K562 (cell line): ENCODE results near the gene EXOC4. TPM values are rescaled to one million over a fixed set of nuclear protein-coding genes. Genes with fewer than 3 reads are reported as not detected.

Source experiments
- BCLAF1 ChIP-seq, 2 experiments: fragments of 450-650 bp in 1 of 2; IDR thresholded peaks; 2 replicates each; pipeline ENCODE4 v1.6.1; 2011 to 2017; ENCODE audit warnings: low read depth in 2 of 2, antibody characterized with exemption in 1 of 2, borderline replicate concordance in 1 of 2, low read length in 1 of 2, mild to moderate bottlenecking in 1 of 2, mixed read lengths in 1 of 2; ENCODE audit not compliant: control insufficient read depth in 1 of 2
- ETS2 ChIP-seq: IDR thresholded peaks from 2 replicates; pipeline ENCODE4 v1.6.1; 2016; ENCODE audit warnings: borderline replicate concordance, missing genetic modification characterization, mild to moderate bottlenecking, moderate library complexity, missing compliant biosample characterization; ENCODE audit not compliant: poor library complexity, severe bottlenecking
- MCM3 ChIP-seq: fragments of 450-650 bp; IDR thresholded peaks from 2 replicates; pipeline ENCODE4 v1.6.1; 2016
- MIER1 ChIP-seq: fragments of 450-650 bp; IDR thresholded peaks from 2 replicates; pipeline ENCODE4 v1.6.1; 2016; ENCODE audit warnings: antibody characterized with exemption, mild to moderate bottlenecking, low read depth
- NFIX ChIP-seq: fragments of 250-450 bp; sonication (Bioruptor Pico); IDR thresholded peaks from 2 replicates; pipeline ENCODE4 v1.4.0; 2020; ENCODE audit warnings: low read depth, mild to moderate bottlenecking, moderate library complexity
- NFRKB ChIP-seq: fragments of 450-650 bp; IDR thresholded peaks from 2 replicates; pipeline ENCODE4 v1.6.1; 2016; ENCODE audit warnings: low read depth
- SAFB ChIP-seq: fragments of 200-400 bp; formaldehyde crosslinking; IDR thresholded peaks from 2 replicates; pipeline ENCODE4 v1.6.1; 2017; ENCODE audit warnings: low read depth, low read length, borderline replicate concordance
- ZNF217 ChIP-seq: sonication (generic); formaldehyde crosslinking; IDR thresholded peaks from 2 replicates; pipeline ENCODE4 v1.8.0; 2022; ENCODE audit warnings: mild to moderate bottlenecking, missing genetic modification reagents
- ZNF23 ChIP-seq: fragments of 250-450 bp; sonication (Bioruptor Pico); IDR thresholded peaks from 2 replicates; pipeline ENCODE4 v1.4.0; 2020; ENCODE audit warnings: mild to moderate bottlenecking
- ZNF232 ChIP-seq: sonication (generic); formaldehyde crosslinking; IDR thresholded peaks from 2 replicates; pipeline ENCODE4 v1.8.0; 2022; ENCODE audit warnings: mild to moderate bottlenecking, missing genetic modification reagents
- ZNF76 ChIP-seq: fragments of 250-450 bp; sonication (Bioruptor Pico); IDR thresholded peaks from 2 replicates; pipeline ENCODE4 v1.4.0; 2020; ENCODE audit warnings: mild to moderate bottlenecking, moderate library complexity, borderline replicate concordance
- polyA plus RNA-seq, 8 experiments: library from polyadenylated mRNA; depleted of rRNA in 4 of 8; stranded (reverse) in 5 of 8; unstranded in 3 of 8; fragments of >200 nt; fragmentation: Nextera tagmentation in 2 of 8; fragmentation: Illumina TruSeq in 1 of 8; extraction: Ambion mirVana in 2 of 8; extraction: Trizol in 1 of 8; gene quantifications; 2 replicates each; pipeline versions ENCODE4 v1.2.1 to v1.2.3, GENCODE V29; 2011 to 2014; ENCODE audit warnings: inconsistent platforms in 1 of 8, missing spikeins in 1 of 8
- total RNA-seq, 7 experiments: library from RNA; depleted of rRNA in 6 of 7; stranded (reverse); fragments of >200 nt in 6 of 7; fragmentation: Illumina TruSeq in 2 of 7; extraction: Trizol in 2 of 7; gene quantifications; 2 replicates each; pipeline versions ENCODE4 v1.2.1 to v1.2.3, GENCODE V29; 2011 to 2021; ENCODE audit warnings: low replicate concordance in 1 of 7

Gene EXOC4
- total and polyA plus RNA-seq, 9 of the 15 experiments (the other 6 are each of a cell fraction or from before 2014, with no cell fraction given) = 18.5 to 73.1 (median 46.6) TPM

GRCh38 chr7:133773601-133774000, 520.7 kb downstream of the EXOC4 start (continued):
- TF ChIP-seq ETS2 (tag) = no peak
- TF ChIP-seq ZNF23 (CRISPR knock-in tag) = no peak
- no peak for TF ChIP-seq NFRKB
- TF ChIP-seq ZNF232 (CRISPR knock-in tag) = no peak
- TF ChIP-seq ZNF76 (CRISPR knock-in tag) = no peak
- TF ChIP-seq SAFB = no peak
- TF ChIP-seq NFIX = no peak
- TF ChIP-seq MIER1 = no peak
- TF ChIP-seq MCM3 = no peak
- TF ChIP-seq BCLAF1 (IDR thresholded peaks at IDR 0.05; ENCODE audit: borderline replicate concordance in 1 of 2, control insufficient read depth in 1 of 2, low read depth in 2 of 2, low read length in 1 of 2) = no peak
- TF ChIP-seq ZNF217 = no peak
